Stomach (tissue), 9 donors: ENCODE measurements around the gene LRSAM1. TPM values are rescaled to one million over a fixed set of nuclear protein-coding genes. Genes with fewer than 3 reads are reported as not detected.

Experiments
- DNase-seq, 2 donors: peaks; one replicate each; pipeline versions ENCODE4 v3.0.0 to v3.0.0-alpha.2; 2013 to 2019
- H3K27ac ChIP-seq, 5 donors: fragments of 200-600 bp in 4 of 5; sonication (generic) in 4 of 5; one replicate each; pipeline ENCODE4 v1.5.1; 2013 to 2019; ENCODE audit warnings: mild to moderate bottlenecking in 1 of 5, moderate library complexity in 1 of 5
- H3K27me3 ChIP-seq, 3 donors: fragments of 200-600 bp; sonication (generic); one replicate each; pipeline ENCODE4 v1.5.1; 2017 to 2019; ENCODE audit warnings: mixed run types in 1 of 3
- H3K36me3 ChIP-seq, 4 donors: fragments of 200-600 bp; sonication (generic); 1 replicate in 3 of 4; 2 replicates in 1 of 4; pipeline ENCODE4 v1.5.1; 2016 to 2019
- H3K4me1 ChIP-seq, 4 donors: fragments of 200-600 bp; sonication (generic); one replicate each; pipeline ENCODE4 v1.5.1; 2016 to 2019
- H3K4me3 ChIP-seq, 4 donors: fragments of 200-600 bp; sonication (generic) in 3 of 4; one replicate each; pipeline ENCODE4 v1.5.1; 2016 to 2019; ENCODE audit warnings: mild to moderate bottlenecking in 1 of 4
- H3K9me3 ChIP-seq, 4 donors: fragments of 200-600 bp; sonication (generic); one replicate each; pipeline ENCODE4 v1.5.1; 2016 to 2019
- EP300 ChIP-seq: sonication (generic); formaldehyde crosslinking; IDR thresholded peaks from one replicate; pipeline ENCODE4 v1.6.1; 2017; ENCODE audit warnings: antibody characterized with exemption
- POLR2A ChIP-seq, 4 donors: fragments of 450-650 bp; IDR thresholded peaks; one replicate each; pipeline ENCODE4 v1.6.1; 2016; ENCODE audit warnings: antibody characterized with exemption in 4 of 4, control low read depth in 2 of 4, mild to moderate bottlenecking in 1 of 4, moderate library complexity in 1 of 4
- POLR2AphosphoS5 ChIP-seq, 3 donors: sonication (generic); formaldehyde crosslinking; IDR thresholded peaks; one replicate each; pipeline ENCODE4 v1.6.1; 2016; ENCODE audit warnings: antibody characterized with exemption in 3 of 3
- WGBS, 5 donors: extraction: QIAGEN DNeasy Blood & Tissue Kit in 3 of 5; methylation state at CpG; one replicate each; pipeline versions ENCODE4 v1.1.5 to v1.1.7; 2013 to 2018; 5-methylcytosine and 5-hydroxymethylcytosine counted together
- intact Hi-C: fragments of 100-400 bp; cut with DNase I; formaldehyde crosslinking; loops from one replicate; pipeline ENCODE4 v1.15.1; 2023; ENCODE audit warnings: low total_unique reads
- polyA plus RNA-seq, 3 donors: library from polyadenylated mRNA; stranded (reverse); fragments of 200-250 nt; gene quantifications; one replicate each; pipeline ENCODE4 v1.2.3, GENCODE V29; 2013
- total RNA-seq, 5 donors: library from RNA; depleted of rRNA; stranded (reverse); fragments of >200 nt; gene quantifications; one replicate each; pipeline versions ENCODE4 v1.1.0 to v1.2.3, GENCODE V29; 2014 to 2016
- TF ChIP-seq, protein P1 (sequence below), 7 experiments: fragments of 450-650 bp in 4 of 7; fragments of 200-600 bp in 3 of 7; sonication (generic) in 3 of 7; IDR thresholded peaks; one replicate each; pipeline ENCODE4 v1.5.1; 2016 to 2019; ENCODE audit warnings: antibody characterized with exemption in 7 of 7, control low read depth in 2 of 7, mild to moderate bottlenecking in 1 of 7
- donor health status: healthy with polysubstance abuse.
- donor health status: Bipolar disorder and iron deficiency.
- donor health status: healthy.

LRSAM1 gene
- total and polyA plus RNA-seq, 8 donors: 7.2 to 138 (median 14.0) TPM

DNA sequence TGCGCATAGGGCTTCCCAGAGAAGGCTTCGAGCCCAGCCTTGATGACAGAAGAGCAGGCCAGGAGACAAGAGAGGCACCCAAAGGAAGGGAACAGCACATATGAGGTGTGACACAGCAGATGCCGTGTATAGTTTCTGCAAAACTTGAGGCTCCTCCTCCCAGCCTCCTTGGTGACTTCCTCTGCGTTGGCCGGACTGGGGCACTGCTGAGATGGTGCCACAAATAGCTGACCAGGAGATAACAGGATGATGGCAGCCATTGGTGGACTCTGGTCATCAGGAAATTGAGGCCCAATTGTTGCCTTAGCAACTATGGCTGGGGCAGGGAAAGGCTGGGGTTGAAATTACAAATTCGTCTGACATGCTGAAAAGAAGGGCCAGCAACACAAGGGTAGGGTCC is 32.0 kb upstream of the LRSAM1 start:
- H3K36me3 ChIP-seq: peaks cover 0 to 3% (median 0%) of the 10 kb centered on the region in 4 donors
- H3K27me3 ChIP-seq: no peaks in the 10 kb centered on the region
- peaks cover 18 to 73% (median 30%) of the 10 kb centered on the region in 4 donors for H3K4me1 ChIP-seq
- no peak for DNase-seq
- TF ChIP-seq POLR2AphosphoS5 (IDR thresholded peaks at IDR 0.05) (no peak), EP300 (no peak)
- no peaks in the 10 kb centered on the region for H3K9me3 ChIP-seq
- intact Hi-C loops: loop anchor here (10.0 kb wide), 1 partner anchor 195 kb away; no protein-coding TSS in a partner anchor
- WGBS, 5 donors: 82 to 88% (median 84%) methylated on average over 6 of the region's 6 CpGs
- H3K4me3 ChIP-seq: no peak overlapping the region
- H3K27ac ChIP-seq: no peak overlapping the region

DNA sequence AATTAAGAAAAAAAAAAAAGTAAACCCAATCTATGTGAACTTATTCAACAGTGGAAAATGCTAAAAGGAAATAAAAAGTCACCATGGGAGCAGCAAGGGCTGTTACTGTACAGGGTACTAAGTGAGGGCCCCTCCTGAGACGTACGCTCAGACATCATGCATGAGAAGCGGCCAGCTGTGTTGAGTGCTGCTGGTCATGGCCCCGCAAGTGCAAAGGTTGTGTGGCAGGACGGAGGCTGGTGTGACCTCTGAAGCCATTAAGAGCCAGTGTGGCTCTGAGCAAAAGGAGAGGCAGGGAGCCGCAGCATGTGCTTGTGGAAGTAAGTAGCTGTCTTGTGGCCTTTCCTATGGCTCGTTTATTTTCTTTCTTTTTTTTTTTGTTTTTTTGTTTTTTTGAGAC is 30.3 kb upstream of the LRSAM1 start:
- Histone ChIP-seq H3K4me3 (no peak overlapping the region), H3K27me3 (no peaks in the 10 kb centered on the region), H3K4me1 (peaks cover 16 to 72% (median 45%) of the 10 kb centered on the region in 4 donors), H3K27ac (peak overlapping the region in 1 of 5 donors; percentile 92), H3K36me3 (peaks cover 0 to 3% (median 0%) of the 10 kb centered on the region in 4 donors), H3K9me3 (no peaks in the 10 kb centered on the region)
- WGBS, 5 donors: 85 to 94% (median 88%) methylated on average over 7 of the region's 7 CpGs
- intact Hi-C loops: no loop called here
- TF ChIP-seq, protein P1, sequence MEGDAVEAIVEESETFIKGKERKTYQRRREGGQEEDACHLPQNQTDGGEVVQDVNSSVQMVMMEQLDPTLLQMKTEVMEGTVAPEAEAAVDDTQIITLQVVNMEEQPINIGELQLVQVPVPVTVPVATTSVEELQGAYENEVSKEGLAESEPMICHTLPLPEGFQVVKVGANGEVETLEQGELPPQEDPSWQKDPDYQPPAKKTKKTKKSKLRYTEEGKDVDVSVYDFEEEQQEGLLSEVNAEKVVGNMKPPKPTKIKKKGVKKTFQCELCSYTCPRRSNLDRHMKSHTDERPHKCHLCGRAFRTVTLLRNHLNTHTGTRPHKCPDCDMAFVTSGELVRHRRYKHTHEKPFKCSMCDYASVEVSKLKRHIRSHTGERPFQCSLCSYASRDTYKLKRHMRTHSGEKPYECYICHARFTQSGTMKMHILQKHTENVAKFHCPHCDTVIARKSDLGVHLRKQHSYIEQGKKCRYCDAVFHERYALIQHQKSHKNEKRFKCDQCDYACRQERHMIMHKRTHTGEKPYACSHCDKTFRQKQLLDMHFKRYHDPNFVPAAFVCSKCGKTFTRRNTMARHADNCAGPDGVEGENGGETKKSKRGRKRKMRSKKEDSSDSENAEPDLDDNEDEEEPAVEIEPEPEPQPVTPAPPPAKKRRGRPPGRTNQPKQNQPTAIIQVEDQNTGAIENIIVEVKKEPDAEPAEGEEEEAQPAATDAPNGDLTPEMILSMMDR (IDR thresholded peaks at IDR 0.05): no peak
- DNase-seq: no peak

DNA sequence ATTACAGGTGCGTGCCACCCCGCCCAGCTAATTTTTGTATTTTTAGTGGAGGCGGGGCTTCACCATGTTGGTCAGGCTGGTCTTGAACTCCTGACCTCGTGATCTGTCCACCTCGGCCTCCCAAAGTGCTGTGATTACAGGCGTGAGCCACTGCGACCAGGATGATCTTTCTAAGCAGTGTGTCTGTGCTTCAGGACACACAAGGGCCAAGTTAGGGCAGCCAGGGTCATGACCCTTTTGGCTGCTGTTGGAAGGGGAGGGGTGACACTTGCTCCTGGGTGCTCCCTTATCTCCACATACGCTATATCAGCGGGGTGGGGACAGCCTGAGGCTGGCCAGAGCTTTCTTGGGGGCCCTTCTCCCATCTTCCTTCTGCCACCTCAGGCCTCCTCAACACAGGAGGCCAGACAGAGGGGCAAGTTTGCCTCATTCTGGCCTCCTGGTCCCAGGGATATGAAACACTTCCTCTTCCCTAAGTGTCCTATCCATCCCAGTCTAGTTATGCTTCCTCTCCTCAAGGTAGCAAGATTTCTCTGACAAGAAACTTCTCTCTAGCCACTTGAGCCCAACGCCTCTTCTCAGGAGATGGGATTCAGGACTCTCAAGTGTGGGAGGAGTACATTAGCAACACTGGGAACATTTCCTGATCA is 29.1 kb upstream of the LRSAM1 start:
- no peaks in the 10 kb centered on the region for H3K27me3 ChIP-seq
- WGBS, 5 donors: 78 to 89% (median 84%) methylated on average over 8 to 10 of the region's 10 CpGs
- H3K4me3 ChIP-seq: peak overlapping the region; percentile 86 to 98 (median 92)
- H3K36me3 ChIP-seq: peaks cover 0 to 3% (median 0%) of the 10 kb centered on the region in 4 donors
- no peak for DNase-seq
- H3K9me3 ChIP-seq: no peaks in the 10 kb centered on the region
- intact Hi-C loops: no loop called here
- H3K27ac ChIP-seq: peak overlapping the region in 2 of 5 donors; percentile 87 to 92
- TF ChIP-seq, protein P1 (IDR thresholded peaks at IDR 0.05): no peak
- TF ChIP-seq POLR2AphosphoS5 (IDR thresholded peaks at IDR 0.05) (no peak), EP300 (no peak), POLR2A (IDR thresholded peaks at IDR 0.05) (no peak)
- peaks cover 16 to 76% (median 49%) of the 10 kb centered on the region in 4 donors for H3K4me1 ChIP-seq

DNA sequence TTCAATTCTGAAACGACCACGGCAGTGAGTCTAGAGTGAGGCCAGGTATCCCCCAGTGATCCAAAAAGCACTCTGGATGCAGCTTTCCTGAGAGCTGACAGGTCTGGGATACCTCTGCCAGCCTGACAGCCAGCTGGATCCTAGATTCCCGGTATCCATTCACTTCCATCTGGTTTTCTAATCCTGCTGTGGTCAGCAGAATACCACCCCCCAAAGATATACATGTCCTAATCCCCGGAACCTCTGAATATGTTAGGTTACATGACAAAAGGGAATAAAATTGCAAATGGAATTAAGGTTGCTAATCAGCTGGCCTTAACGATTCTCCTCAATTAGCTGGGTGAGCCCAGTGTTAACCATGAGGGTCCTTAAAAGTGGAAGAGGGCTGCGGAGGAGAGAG is 28.5 kb upstream of the LRSAM1 start:
- WGBS, 5 donors: 48 to 57% (median 52%) methylated on average over 6 of the region's 6 CpGs
- intact Hi-C loops: no loop called here
- no peak for DNase-seq
- Histone ChIP-seq H3K36me3 (peaks cover 0 to 3% (median 0%) of the 10 kb centered on the region in 4 donors), H3K27me3 (no peaks in the 10 kb centered on the region), H3K27ac (peak overlapping the region in 4 of 5 donors; percentile 87 to 94 (median 92)), H3K4me3 (peak overlapping the region; percentile 86 to 98 (median 92)), H3K9me3 (no peaks in the 10 kb centered on the region), H3K4me1 (peaks cover 16 to 75% (median 47%) of the 10 kb centered on the region in 4 donors)
- TF ChIP-seq, protein P1 (IDR thresholded peaks at IDR 0.05): no peak
- TF ChIP-seq POLR2AphosphoS5 (IDR thresholded peaks at IDR 0.05) (no peak), EP300 (no peak), POLR2A (IDR thresholded peaks at IDR 0.05) (no peak)

DNA sequence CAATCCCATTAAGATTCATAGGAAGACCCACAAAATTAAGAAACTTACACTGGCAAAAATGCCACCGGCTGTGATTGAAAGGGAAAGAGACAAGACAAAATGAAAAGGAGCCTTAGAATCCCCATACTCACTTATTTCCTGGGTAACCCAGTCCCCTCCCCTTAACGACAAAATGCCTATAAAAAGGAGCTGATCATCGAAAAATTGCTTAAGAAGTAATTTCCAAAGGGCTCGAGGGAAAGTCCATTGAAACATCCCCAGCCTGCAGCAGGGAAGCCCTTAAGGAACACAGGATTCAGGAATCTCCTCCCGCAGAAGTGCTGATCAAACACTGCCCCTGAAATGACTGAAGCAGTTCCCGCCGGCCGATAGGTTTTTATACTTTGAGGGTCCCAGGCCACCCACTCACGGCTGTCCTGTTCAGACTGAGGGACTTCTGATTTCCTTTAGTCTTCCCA is 27.8 kb upstream of the LRSAM1 start:
- TF ChIP-seq POLR2A (IDR thresholded peaks at IDR 0.05) (no peak), EP300 (no peak), POLR2AphosphoS5 (IDR thresholded peaks at IDR 0.05) (no peak)
- TF ChIP-seq, protein P1 (IDR thresholded peaks at IDR 0.05): no peak
- 0 to 2% (median 0%) methylated on average over 9 of the region's 9 CpGs for WGBS, 5 donors
- intact Hi-C loops: no loop called here

More for the DNA sequence above, 27.8 kb upstream of the LRSAM1 start:
- Histone ChIP-seq H3K4me1 (peaks cover 16 to 67% (median 44%) of the 10 kb centered on the region in 4 donors), H3K27me3 (no peaks in the 10 kb centered on the region), H3K4me3 (peak overlapping the region; percentile 86 to 98 (median 92)), H3K9me3 (no peaks in the 10 kb centered on the region), H3K36me3 (peaks cover 0 to 8% (median 4%) of the 10 kb centered on the region in 4 donors), H3K27ac (peak overlapping the region; percentile 80 to 94 (median 92))
- no peak for DNase-seq
